Calu3 (cell line): ENCODE data around the gene ITM2C. TPM values are rescaled to one million over a fixed set of nuclear protein-coding genes. Genes with fewer than 3 reads are reported as not detected.

ENCODE experiments used
- BruUV-seq: library from RNA; stranded (reverse); fragments of 400-500 nt; replicated peaks from 2 replicates; lab custom pipeline; 2021; lab: Mats Ljungman, UMichigan
- CTCF ChIA-PET: fragments of 300-600 bp; sonication (Branson Sonifier 250); formaldehyde crosslinking; loops from one replicate; lab custom pipeline; 2022; ENCODE audit warnings: antibody characterized with exemption; lab: Charles Lee
- DNase-seq: peaks from one replicate; pipeline ENCODE4 v3.0.0; 2022
- H3K27ac Mint-ChIP-seq: one replicate; pipeline ENCODE4 v1.8.0; 2022; ENCODE audit warnings: mixed read lengths; ENCODE audit not compliant: unreplicated experiment
- H3K27me3 Mint-ChIP-seq: one replicate; pipeline ENCODE4 v1.8.0; 2022; ENCODE audit warnings: mixed read lengths; ENCODE audit not compliant: unreplicated experiment
- H3K36me3 Mint-ChIP-seq: one replicate; pipeline ENCODE4 v1.8.0; 2022; ENCODE audit warnings: mild to moderate bottlenecking, moderate library complexity, mixed read lengths; ENCODE audit not compliant: insufficient read depth, unreplicated experiment
- H3K4me1 Mint-ChIP-seq: one replicate; pipeline ENCODE4 v1.8.0; 2022; ENCODE audit warnings: mild to moderate bottlenecking, low read depth, mixed read lengths; ENCODE audit not compliant: unreplicated experiment
- H3K4me3 Mint-ChIP-seq: one replicate; pipeline ENCODE4 v1.8.0; 2022; ENCODE audit warnings: mild to moderate bottlenecking, low read depth, moderate library complexity, mixed read lengths; ENCODE audit not compliant: unreplicated experiment
- H3K9me3 Mint-ChIP-seq: one replicate; pipeline ENCODE4 v1.8.0; 2022; ENCODE audit warnings: low read depth, mixed read lengths; ENCODE audit not compliant: unreplicated experiment
- intact Hi-C: fragments of 100-400 bp; cut with micrococcal nuclease; formaldehyde crosslinking; loops from one replicate; pipeline ENCODE4 v1.10.0; 2022; ENCODE audit not compliant: unreplicated experiment
- total RNA-seq: library from RNA; stranded (reverse); gene quantifications from 2 replicates; pipeline ENCODE4 v1.2.3, GENCODE V29; 2022
- TF ChIP-seq, protein P1 (sequence below): fragments of 200-600 bp; IDR thresholded peaks from one replicate; pipeline ENCODE4 v1.8.0; 2022; ENCODE audit warnings: antibody characterized with exemption; ENCODE audit not compliant: unreplicated experiment

ITM2C gene
- total RNA-seq, 1 experiment from 2014 or later = 57.1 TPM

DNA sequence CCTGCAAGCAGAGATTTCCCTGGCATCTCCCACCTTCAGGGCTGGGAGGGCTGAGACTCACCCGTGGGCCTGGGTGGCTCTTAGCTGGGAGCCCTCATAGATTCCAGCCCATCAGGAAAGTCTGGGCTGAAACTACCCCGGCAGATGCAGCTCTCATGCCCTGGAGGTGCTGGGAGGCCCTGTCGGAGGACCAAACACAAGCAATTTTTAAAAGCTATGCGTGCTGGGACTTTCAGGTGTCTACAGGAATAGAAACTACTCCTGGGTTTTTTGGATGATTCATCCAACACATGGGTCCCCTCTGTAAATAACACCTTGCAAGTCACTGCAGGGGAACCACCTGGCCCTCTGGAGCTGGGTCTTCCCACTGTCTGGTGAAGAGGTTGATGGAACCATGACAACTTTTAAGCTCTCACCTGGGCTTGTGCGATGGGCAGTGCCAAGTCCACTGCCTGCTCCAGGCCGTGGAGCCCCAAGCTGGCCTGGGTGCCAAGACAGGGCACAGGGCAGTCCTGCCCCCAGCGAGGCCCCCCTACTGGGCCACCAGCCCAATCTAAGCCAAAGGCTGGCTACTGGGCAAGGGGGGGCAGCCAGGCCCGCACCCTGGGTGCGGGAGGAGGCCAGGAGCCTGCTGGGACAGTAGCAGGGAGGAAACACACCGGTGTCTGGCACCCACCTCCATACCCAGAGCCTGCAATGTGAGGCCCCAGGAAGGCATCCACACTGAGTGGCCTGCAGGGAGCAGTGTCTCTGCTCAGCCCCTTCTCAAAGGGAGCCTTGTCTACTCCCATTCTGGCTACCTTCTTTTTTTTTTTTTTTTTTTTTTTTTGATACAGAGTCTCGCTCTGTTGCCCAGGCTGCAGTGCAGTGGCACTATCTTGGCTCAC is 61.4 kb downstream of the ITM2C start:
- intact Hi-C loops = no loop called here
- DNase-seq = no peak
- no peaks in the 10 kb centered on the region for H3K4me1 Mint-ChIP-seq
- no TSS peak for BruUV-seq
- no peak overlapping the region for H3K27ac Mint-ChIP-seq
- no peaks in the 10 kb centered on the region for H3K36me3 Mint-ChIP-seq
- no peaks in the 10 kb centered on the region for H3K9me3 Mint-ChIP-seq
- no peak overlapping the region for H3K4me3 Mint-ChIP-seq
- TF ChIP-seq, protein P1, sequence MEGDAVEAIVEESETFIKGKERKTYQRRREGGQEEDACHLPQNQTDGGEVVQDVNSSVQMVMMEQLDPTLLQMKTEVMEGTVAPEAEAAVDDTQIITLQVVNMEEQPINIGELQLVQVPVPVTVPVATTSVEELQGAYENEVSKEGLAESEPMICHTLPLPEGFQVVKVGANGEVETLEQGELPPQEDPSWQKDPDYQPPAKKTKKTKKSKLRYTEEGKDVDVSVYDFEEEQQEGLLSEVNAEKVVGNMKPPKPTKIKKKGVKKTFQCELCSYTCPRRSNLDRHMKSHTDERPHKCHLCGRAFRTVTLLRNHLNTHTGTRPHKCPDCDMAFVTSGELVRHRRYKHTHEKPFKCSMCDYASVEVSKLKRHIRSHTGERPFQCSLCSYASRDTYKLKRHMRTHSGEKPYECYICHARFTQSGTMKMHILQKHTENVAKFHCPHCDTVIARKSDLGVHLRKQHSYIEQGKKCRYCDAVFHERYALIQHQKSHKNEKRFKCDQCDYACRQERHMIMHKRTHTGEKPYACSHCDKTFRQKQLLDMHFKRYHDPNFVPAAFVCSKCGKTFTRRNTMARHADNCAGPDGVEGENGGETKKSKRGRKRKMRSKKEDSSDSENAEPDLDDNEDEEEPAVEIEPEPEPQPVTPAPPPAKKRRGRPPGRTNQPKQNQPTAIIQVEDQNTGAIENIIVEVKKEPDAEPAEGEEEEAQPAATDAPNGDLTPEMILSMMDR = no peak
- CTCF ChIA-PET = no interaction called here
- peaks cover 79% of the 10 kb centered on the region for H3K27me3 Mint-ChIP-seq

DNA sequence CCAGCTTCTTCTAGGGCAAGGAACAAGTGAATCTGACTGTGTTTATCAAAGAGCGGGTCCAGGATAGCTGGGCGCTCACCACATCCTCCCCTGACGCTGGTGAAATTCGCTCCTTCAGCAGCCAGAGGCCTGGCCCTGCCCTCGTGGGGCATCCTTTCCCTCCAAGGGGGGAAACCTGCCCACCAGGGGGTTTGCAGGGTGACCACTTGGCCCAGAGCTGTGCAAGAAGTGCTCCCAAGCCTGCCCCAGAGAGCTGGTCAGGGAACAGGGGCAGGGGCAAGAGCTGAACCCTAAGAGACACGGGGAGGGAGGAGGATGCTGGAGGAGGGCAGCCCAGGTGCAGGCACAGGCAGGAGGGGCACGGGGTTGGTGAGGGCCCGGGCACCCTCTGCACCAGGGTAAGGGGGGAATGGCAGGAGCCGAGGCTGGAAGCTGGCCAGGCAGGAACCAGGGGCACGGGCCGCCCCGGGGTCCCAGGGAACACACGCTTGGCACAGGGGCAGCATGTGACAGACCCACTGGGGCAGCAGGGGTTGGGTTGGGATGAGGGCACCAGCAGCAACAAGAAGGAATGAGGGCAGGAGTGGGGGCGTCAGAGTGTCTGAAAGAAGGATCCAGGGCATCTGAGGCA is 63.1 kb downstream of the ITM2C start:
- no peak for DNase-seq
- no peaks in the 10 kb centered on the region for H3K9me3 Mint-ChIP-seq
- no peak overlapping the region for H3K27ac Mint-ChIP-seq
- intact Hi-C loops = no loop called here
- no TSS peak for BruUV-seq
- TF ChIP-seq, protein P1 = no peak
- H3K27me3 Mint-ChIP-seq = peaks cover 79% of the 10 kb centered on the region
- H3K36me3 Mint-ChIP-seq = no peaks in the 10 kb centered on the region
- no peak overlapping the region for H3K4me3 Mint-ChIP-seq
- CTCF ChIA-PET = no interaction called here
- H3K4me1 Mint-ChIP-seq = no peaks in the 10 kb centered on the region

Other genes starting within 250 kb of the ITM2C start
- gene CAB39, start 152.1 kb upstream of the ITM2C start, total RNA-seq = 84.9 and 88.7 TPM in 2 replicates
- gene GPR55, start 60.3 kb downstream of the ITM2C start, total RNA-seq = not detected in 2 replicates
- gene SPATA3, start 131.2 kb downstream of the ITM2C start, total RNA-seq = not detected in 2 replicates
- gene C2orf72, start 172.6 kb downstream of the ITM2C start, total RNA-seq = 0.66 and 0.83 TPM in 2 replicates
- gene PSMD1, start 191.9 kb downstream of the ITM2C start, total RNA-seq = 113 and 135 TPM in 2 replicates